ENCODE data around the gene EEIG1. TPM values are rescaled to one million over a fixed set of nuclear protein-coding genes. Genes with fewer than 3 reads are reported as not detected.
A peak's percentile ranks its signal among the peaks of the same experiment; 100 is the strongest.

Gene EEIG1
- total and polyA plus RNA-seq, 2 of the 4 experiments (the other 2 are of a cell fraction), result 1.1 to 23.2 TPM

- Histone ChIP-seq H3K23ac (ENCODE audit: low read depth, low read length) (0 out of 2 replicates have a peak overlapping the region, but pooled peaks have one; percentile 79), H2AFZ (replicated peaks; ENCODE audit: low read length, poor library complexity) (no peak overlapping the region), H2BK15ac (ENCODE audit: low read depth, low read length) (no peak overlapping the region), H3K4me3 (ENCODE audit: insufficient read depth, low read depth, low read length) (no peak overlapping the region), H3K9ac (ENCODE audit: low read depth, low read length) (no peak overlapping the region), H4K5ac (ENCODE audit: low read depth, low read length) (no peak overlapping the region), H4K8ac (ENCODE audit: low read depth in 2 of 2, low read length in 2 of 2) (no peak overlapping the region; a peak in 1 of 4 replicates), H3K79me1 (ENCODE audit: low read depth in 1 of 2, low read length in 2 of 2) (peaks cover 16 to 51% of the 10 kb centered on the region in 2 experiments; a peak in 3 of 4 replicates), H2BK5ac (ENCODE audit: low read depth, low read length, poor library complexity, severe bottlenecking) (no peak overlapping the region), H3K4me1 (ENCODE audit: control insufficient read depth, insufficient read depth, low read length) (peaks cover 25% of the 10 kb centered on the region), H3K36me3 (ENCODE audit: control insufficient read depth, insufficient read depth, low read length) (peaks cover 8% of the 10 kb centered on the region), H3K56ac (ENCODE audit: extremely low read depth, insufficient read depth, low read length) (no peak overlapping the region), H2AK9ac (replicated peaks; ENCODE audit: low read depth, low read length, poor library complexity) (peak overlapping the region; percentile 99), H2BK20ac (ENCODE audit: low read depth, low read length) (0 out of 2 replicates have a peak overlapping the region, but pooled peaks have one; percentile 40), H3K9me1 (ENCODE audit: insufficient read depth, low read length) (peaks cover 39% of the 10 kb centered on the region), H4K20me1 (ENCODE audit: insufficient read depth, low read length) (peaks cover 29% of the 10 kb centered on the region), H3K4ac (ENCODE audit: low read depth, low read length) (no peak overlapping the region; the same call in 1 of the 2 replicates), H3K18ac (ENCODE audit: low read depth, low read length) (no peak overlapping the region), H2BK120ac (ENCODE audit: low read depth, low read length) (no peak overlapping the region), H3K9me3 (ENCODE audit: control insufficient read depth, insufficient read depth, low read length) (no peaks in the 10 kb centered on the region), H3K4me2 (ENCODE audit: low read depth, low read length) (peak overlapping the region; percentile 93), H3K27me3 (ENCODE audit: control insufficient read depth, insufficient read depth, low read length) (no peaks in the 10 kb centered on the region), H4K91ac (ENCODE audit: insufficient read depth, low read depth, low read length) (no peak overlapping the region), H2AK5ac (ENCODE audit: low read depth, low read length) (peak overlapping the region; percentile 30; the same call in 1 of the 2 replicates), H3K27ac (ENCODE audit: insufficient read depth, low read length) (no peak overlapping the region), H3K14ac (replicated peaks; ENCODE audit: low read depth, low read length) (peak overlapping the region; percentile 58; the same call in 1 of the 2 replicates)
- DNase-seq (peak; percentile 41), ATAC-seq (ENCODE audit: low read depth) (no peak)
- intact Hi-C loops (cut with micrococcal nuclease) (no loop called here), dilution Hi-C loops (cut with HindIII; ENCODE audit: low sequenced_read_pairs, unreplicated experiment) (no loop called here), in situ Hi-C loops (cut with MboI; ENCODE audit: low sequenced_read_pairs) (loop anchor here (5.0 kb wide), 1 partner anchor 162 kb away; no protein-coding TSS in a partner anchor)
- POLR2A ChIA-PET (ENCODE audit: unreplicated experiment), result no interaction called here
- CTCF ChIA-PET, result no interaction called here
- 88% methylated on average over 3 of the region's 4 CpGs; no CpG with 5 or more reads in 1 of the 2 experiments for WGBS, 2 experiments (ENCODE audit: extremely low coverage in 2 of 2, insufficient read length in 1 of 2)
- no TSS peak for BruUV-seq (replicated peaks)
- TF ChIP-seq POLR2A (IDR thresholded peaks at IDR 0.05; ENCODE audit: low read depth, low read length) (no peak), RFX5 (IDR thresholded peaks at IDR 0.05; ENCODE audit: low read depth, low read length) (no peak), MAZ (IDR thresholded peaks at IDR 0.05; ENCODE audit: borderline replicate concordance, low read depth, low read length) (no peak), FOS (IDR thresholded peaks at IDR 0.05; ENCODE audit: low read depth, low read length) (no peak)
These were observed 45.0 kb downstream of the EEIG1 start for GRCh38 chr9:127935765-127936221.
